GM21360 (cell line): Measurements from ENCODE around the gene FXYD2.

Experiments used
- ATAC-seq: cut with Tn5 transposase; IDR thresholded peaks from one replicate; pipeline ENCODE4 v1.9.1; 2021; ENCODE audit warnings: mild to moderate bottlenecking, moderate library complexity; ENCODE audit not compliant: unreplicated experiment

FXYD2 gene

DNA sequence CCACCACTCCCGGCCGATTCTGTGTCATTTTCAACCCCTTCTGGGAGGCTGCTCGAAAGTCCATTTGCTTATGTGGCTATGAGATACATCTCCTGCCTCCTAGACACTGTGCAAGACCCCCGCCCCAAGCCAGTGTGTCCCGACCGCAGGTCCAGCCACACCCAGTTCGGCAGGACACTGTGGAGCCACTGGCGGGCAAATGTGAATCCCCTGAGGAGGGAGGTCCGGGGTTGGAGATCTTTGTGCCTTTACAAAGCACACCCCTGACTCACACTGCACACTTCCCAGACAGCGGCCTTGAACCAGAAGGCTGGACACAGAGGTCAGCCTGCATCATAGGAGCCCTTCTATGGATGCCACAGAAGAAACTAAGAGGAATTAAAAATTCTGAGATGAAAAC is 34.5 kb upstream of the FXYD2 start:
- no peak for ATAC-seq

DNA sequence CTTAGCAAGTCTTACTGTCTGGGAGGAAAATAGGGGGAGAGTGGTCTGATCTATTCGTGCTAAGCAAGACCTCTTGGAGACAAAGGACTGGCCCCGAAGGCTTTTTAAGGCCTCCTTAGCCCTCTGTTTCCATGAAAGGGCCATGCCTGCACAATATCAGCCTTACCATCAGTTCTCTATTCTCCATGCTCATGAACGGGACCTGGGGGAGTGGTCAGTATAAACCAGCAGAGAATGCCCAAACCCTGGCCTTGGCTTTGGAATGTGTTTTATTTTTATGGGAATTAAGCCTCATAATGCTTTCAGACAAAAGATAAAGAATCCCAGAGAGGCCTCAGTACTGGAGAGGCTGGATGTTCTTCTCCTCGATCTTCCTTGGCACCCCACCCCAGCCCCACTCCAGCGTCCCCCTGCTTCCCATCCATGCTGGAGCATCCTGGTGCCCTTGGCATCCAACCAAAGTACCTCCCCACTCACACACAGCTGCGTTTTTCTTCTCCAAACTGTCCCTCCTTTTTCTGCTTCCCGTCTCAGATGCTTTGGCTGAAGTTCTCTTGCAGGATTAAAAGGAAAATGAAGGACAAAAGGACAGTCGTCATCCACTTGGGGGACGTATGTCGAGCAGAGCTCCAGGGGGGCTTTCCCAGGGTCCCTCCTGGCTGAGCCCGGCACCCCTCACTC is 33.3 kb upstream of the FXYD2 start:
- no peak for ATAC-seq

DNA sequence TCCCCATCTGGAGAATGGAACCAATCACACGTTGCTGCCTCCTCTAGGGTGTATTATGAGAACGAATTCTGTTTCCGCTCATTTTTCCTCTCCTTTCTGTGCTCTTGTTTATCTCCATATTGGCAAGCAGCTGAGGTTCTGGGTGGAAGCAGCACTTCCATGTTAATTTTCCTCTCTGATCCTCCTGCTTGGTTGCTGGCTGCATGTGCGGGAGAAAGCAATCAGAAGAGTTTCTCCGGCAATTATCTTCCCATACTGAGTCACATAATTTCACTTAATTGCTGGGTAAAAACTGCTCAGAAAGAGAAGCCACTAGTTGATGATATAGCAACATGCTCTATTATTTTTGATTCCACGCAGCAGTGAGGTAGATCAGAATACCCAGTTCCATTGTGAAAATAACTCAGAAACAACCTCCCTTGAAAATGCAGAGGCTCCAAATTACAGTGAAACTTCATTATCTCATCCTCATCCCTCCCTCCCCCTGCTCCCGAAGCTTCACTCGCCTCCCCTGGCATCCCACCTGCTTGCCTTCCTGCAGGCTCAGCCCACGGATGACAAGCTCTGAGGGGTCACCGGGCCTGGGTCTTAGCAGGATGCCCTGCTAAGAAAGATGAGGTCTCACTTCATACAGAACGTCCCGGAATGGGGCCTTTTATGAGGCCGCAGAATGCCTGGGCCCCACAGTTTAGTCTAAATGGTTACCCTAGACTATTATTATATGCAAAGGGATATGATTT is 31.5 kb upstream of the FXYD2 start:
- ATAC-seq, result no peak

DNA sequence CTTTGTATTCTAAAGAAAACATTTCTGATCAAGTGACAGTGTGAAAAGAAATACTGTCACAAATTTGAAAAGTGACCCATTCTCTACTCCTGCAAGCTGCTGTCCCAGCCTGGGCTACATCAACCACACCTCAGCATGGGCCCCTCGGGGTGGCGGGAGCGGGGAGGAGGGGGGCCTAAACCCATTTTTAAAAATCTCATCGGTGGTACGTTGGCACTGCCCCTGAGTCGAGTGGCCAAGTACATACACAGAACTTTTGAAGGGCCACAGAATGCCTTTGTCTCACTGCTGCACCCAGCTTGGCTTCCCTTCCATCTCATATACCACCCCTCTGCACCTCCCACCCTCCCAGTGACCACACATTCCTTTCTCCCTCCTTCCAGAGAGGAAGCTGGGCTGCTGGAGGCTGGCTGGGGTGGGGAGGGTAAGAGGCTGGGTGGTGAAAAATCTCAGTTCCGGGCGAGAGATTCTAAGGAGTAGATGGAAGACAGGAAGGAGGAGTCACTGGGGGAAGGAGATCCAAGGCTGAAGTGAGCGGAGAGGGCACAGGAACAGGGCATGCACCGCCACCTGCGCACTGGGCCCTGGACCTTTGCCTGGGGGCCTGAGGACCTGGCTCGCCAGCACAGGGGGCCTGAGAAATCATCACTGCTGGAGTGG is 30.8 kb upstream of the FXYD2 start:
- ATAC-seq, result no peak

DNA sequence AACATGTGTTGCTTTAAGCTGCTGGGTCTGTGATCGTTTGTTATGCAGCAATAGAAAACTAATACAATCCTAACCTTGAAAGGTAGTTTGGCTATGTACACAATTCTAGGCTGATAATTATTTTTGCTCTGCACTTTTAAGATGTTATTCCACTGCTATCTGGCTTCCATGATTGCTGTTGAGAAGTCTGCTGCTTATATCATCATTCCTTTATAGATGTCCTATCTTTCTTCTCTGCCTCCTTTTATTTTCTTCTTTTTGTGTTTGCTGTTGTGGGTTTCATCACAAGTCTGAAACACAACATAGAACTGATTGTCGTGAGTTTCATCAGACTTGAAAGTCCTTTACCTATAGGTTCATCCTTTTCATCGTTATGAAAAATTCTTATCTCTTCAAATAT is 27.8 kb upstream of the FXYD2 start:
- no peak for ATAC-seq

DNA sequence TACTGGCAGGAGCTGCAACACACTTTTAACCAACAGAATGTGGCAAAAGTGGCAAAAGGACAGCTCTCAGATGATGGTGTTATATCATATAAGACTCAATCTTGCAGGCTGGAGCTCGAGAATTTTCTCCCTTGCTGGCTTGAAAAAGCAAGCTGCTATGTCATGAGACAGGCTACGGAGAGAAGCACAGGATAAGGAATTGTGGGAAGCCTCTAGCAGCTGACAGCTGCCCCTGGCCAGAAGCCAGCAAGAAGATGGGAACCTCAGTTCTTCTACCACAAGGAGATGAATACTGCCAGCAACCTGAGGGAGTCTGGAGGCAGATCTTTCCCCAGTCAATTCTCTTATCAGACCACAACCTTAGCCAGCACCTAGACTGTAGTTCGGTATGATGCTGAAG is 27.3 kb upstream of the FXYD2 start:
- no peak for ATAC-seq

DNA sequence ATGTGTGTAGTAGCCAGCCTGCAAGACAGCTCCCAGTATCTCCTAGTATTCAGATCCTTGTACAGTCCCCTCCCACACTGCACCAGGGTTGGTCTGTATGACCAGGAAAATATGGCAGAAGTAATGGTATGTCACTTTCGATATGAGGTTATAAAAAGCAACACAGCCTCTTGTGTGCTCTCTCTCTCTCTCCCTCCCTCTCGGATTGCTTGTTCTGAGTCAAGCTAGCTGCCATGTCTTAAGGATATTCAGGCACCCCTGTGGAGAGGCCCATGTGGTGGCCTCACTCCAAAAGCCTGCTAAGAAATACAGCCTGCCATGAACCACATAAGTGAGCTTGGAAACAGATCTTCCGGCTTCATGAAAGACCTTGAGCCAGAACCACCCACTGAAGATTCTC is 26.6 kb upstream of the FXYD2 start:
- ATAC-seq, result no peak

DNA sequence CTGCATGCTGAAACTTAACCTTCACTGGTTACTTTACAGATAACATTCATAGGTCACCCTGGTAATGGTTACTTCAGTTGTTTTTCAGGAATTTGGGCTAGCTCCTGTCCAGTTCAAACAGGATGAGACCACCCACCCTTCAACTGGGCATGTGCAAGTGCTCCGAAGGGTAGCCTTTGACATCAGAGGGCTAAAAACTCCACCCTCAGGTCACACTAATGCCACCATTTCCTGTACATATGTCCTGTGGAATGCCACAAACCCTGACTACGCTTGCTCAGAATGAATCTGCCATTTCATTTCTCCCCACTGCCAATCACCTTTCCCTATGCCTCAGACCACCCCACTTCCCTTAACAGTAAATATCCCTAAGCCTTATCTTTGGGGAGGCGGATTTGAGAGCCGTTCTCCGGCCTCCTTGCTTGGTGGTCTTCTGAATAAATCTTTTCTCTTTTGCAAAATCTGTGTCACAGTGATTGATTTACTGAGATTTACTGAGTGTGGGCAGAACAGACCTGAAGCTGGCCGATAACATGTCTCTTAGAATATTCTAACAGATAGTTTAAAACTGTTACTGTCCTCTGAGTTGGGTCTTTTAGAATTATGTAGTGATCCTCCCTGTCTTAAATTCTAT is 25.4 kb upstream of the FXYD2 start:
- ATAC-seq, result no peak

DNA sequence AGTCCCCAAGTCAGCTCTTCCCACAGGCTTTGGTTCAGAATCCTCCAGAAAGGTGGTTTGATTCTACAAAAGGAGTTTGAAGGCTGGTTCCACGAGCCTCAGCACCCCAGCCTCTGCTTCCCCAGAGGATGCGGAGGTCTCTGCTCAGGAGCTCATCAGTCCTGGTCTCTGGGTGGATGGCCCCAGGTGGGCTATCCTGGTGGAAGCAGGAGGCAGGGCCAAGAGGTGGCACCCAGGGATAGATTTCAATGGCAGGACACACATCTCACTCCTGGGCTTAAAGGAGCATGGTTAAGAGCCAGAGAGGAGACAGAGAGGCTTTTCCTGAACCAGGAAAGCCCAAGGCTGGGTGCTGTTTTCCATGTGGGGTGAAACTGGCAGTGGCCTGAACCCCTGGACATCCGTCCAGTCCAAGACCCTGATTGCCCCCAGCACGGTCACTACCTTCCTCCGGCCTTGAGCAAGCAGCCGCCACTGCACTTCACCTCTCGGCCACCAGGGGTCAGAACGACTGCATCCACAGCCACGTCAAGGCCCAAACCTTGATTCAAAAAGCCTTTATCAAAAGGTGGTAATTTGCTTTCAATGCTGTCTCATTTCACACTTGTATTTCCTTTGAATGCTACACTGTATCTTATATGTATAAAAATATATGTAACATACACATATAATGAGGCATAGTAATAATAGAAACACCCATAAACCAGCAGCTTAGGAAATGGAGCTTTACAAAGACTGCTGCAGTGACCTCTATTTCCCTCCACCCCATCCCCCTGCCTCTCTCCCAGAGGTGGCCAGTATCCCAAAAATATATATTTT is 19.3 kb upstream of the FXYD2 start:
- ATAC-seq, result no peak

DNA sequence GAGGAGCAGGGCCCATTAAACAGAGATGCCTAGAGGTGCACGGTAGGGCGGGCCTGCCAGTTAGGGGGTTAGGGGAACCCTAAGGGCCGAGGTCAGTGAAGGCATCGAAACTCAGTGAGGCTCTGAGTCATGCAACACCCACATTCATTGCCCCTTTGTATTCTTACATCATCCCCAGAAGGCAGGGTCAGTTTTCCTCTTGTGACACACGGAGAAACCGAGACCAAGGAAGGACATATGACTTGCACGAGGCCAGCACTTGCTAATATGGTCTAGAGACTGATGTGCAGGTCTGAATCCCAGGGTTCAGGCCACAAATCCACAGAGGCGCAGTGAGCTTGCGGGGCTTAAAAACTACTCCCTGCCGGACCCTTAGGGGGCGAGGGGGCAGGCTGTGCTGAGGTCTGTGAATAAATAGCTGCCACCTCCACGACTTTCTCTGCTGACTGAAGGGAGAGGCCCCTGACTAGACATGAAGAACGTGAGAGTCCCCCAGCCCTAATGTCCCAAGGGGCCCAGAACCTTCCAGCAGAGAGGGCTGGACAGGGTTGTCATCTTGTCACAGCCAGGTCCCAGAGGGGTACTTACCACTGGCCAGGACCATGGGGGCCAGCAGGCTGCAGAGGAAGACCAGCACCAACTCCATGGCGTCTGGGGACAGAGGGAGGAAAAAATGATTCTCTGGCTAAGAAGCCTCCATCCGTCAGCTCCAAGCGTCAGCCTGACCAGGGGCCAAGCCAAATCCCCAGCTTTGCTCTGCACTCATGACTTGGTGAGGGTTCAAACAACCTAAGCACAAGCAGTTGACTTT is 17.8 kb upstream of the FXYD2 start:
- no peak for ATAC-seq

DNA sequence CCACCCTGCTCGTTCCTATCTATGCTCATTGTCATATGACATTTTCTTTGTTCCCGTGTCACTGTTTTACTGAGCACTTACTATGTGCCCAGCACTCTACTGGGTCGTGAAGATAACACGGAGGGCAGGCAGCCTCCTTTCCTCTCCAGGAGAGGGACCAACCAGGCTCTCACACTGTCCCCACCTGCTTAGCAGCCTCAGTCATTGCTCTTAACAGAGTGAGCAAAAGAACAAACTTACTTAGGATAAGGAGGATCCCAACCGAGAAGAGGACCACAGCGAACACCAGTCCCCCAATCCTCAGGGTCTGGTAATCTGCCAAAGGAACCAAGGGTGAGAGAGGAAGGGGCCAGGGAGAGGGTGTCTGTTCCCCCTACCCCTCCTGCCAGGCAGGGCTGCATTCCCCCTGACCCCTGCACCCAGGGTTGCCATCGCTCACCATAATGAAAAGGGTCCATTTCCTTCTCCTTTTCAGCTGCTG is 17.0 kb upstream of the FXYD2 start:
- ATAC-seq, result no peak

DNA sequence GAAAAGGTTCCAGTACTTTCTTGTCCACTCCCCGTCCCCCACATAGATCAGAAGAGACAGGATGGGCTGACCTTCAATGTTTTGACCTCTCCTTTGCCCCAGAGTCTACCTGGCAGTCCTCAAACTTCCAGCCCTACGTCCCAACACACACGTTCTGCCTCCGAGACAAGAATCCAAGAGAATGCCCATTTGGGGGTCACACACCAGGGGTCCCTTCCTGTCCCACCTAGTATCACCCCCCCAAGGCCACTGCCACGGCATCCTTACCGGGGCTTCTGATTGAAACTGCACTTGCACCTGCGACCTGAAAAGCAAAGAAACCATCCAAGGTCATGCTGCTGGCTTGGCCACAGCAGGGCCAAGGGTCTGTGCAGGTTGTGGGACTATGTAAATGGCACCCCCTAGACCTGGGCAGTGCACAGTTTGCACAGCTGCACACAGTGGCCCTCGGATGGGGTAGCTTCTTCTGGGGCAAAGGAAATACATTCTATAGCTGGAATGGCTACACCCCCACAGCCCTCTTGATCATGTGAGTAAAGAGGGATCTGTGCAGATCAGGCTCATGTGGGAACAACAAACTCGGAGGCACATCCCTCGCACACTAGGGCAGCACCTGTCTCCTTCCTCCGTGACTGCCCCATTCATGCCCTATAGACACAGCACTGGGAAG is 16.5 kb upstream of the FXYD2 start:
- ATAC-seq, result no peak

DNA sequence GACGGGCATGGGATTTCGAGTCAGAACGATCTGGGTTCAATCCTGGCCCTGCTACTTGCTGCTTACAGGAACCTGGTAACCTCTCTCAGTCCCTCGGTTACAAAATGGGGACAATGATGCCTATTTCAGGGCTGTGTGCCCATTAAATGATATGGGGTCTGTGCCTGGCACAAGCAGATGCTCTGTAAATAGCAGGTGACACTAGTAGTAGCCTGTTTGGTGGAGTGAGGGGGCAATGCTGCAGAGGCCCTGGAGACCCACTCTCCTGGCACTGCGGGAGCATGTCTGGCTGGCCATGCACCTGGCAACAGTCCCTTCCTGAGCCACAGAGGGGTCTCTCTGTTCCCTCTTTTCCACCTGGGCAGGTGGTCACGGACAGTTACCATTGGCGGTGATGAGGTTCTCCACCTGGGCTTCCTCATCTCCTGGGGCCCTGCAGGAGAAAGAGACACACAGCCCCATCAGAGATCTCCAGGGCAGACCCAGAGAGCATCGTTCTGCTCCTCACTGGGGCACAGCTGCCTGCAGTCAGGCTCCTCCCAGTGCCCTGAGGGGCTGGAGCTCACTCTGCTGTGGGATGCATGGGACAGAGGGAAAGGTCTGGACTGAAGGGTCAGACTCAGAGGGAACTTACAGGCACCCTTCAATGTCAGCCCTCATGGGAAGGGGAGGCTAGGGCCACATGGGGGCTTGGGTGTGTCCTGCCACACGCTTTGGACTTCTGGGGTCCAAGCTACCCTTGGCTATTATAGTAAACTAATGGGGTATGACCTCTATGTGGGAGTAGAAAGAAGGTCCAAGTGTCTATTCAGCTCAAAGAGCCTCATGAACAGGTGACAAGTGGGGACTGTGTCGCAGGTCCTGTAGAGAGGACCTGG is 15.6 kb upstream of the FXYD2 start:
- ATAC-seq, result no peak

DNA sequence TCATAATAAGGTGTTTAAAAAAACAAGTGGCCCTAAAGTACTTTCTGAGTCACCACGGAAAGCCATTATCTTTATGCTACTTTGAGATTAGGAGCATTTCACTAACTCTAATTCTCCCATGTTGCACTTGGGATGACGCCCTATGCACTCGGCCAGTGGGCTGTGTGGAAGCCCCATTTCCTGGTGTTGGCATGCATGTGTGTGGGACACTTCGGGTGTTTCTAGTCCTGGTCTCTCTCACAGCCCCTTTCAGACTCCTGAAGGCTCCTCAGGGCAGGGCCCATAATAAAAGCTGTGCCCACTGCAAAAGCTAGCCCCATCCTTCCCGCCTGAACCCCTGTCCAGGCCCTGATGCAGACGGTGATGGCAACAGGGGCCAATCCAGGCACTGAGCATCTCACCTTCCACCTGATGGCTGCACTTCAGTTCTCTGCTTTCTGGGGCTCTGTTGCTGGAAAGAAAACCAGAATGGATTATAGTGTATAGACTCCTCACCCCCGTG is 14.9 kb upstream of the FXYD2 start:
- ATAC-seq, result no peak

DNA sequence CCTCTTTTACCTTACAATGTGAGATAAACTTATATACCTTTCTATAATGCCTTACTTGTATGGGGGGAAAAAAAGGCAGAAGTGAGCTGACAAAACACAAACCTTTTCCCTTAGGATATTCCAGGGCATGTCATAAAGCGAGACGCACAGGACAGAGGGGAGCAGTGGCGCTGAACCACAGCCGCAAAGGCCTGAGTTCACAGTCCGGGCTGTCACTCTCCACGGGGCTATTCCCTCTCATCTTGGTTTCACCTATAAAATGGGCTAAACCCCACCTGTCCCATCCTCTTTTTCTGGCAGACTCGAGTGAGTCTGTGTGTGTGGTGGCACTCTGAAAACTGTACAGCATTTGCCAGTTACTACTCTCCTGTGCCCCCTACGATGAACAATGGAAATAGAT is 14.4 kb upstream of the FXYD2 start:
- ATAC-seq, result no peak

DNA sequence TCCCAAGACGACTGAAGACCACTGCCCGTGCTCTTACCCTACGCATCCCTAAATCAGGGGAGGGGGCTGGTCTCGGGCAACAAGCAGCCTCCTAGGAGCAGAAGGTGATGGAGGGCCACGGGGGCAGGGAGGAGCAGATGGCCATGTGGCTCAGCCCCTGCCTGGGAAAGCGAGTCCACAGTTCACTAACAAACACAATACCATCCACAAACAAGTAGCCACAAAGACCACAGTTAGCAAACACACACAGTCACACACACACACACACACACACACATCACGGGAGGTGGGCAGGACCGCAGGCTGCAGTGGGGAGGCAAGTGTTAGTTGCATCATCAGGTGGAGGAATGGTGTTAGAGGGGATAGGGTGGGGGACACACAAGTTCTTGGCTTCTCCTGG is 13.2 kb upstream of the FXYD2 start:
- no peak for ATAC-seq

DNA sequence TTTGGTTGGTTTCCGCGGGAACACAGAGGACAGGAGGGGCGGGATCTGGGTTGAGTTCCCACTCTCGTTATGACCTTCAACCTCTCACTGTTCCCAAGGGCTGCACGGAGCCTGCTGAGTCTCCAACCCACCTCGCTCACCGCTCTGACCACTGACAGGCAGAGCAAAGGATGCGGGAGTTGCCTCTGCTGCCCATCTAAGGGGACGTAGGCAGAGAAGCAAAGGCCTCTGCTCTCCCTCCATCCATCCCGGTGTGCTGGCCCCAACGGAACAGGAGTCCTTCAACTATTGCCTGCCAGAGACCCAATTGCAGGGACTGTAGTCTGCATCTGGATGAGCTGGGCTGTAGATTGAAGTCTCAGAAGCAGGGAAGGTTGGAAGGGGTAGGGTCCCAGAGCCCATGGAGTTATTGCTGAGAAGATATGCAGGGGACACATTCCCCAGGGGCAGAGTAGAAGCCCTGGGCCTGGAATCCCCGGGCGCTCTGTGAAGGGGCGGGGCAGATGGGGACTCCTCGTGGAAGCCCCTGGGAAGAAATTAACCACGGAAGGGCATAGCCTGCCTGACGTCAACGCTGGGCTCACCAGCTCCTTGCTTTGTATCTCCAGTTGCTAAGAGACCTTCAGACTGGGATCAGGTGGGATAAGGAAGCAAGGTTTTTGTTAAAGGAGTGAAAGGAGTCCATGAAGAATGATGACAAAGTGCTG is 12.7 kb upstream of the FXYD2 start:
- no peak for ATAC-seq
